Loucy (cell line): ENCODE measurements around the gene NCOA5.

Source experiments
- CTCF ChIP-seq: fragments of 200-600 bp; sonication (generic); conservative IDR thresholded peaks from 2 replicates; pipeline ENCODE4 v1.5.1; 2014; ENCODE audit warnings: mild to moderate bottlenecking, antibody characterized with exemption, low read length
- EZH2phosphoT487 ChIP-seq: fragments of 200-600 bp; IDR thresholded peaks from 2 replicates; pipeline ENCODE4 v1.6.1; 2018; ENCODE audit warnings: antibody characterized with exemption, mild to moderate bottlenecking, moderate library complexity, borderline replicate concordance

DNA sequence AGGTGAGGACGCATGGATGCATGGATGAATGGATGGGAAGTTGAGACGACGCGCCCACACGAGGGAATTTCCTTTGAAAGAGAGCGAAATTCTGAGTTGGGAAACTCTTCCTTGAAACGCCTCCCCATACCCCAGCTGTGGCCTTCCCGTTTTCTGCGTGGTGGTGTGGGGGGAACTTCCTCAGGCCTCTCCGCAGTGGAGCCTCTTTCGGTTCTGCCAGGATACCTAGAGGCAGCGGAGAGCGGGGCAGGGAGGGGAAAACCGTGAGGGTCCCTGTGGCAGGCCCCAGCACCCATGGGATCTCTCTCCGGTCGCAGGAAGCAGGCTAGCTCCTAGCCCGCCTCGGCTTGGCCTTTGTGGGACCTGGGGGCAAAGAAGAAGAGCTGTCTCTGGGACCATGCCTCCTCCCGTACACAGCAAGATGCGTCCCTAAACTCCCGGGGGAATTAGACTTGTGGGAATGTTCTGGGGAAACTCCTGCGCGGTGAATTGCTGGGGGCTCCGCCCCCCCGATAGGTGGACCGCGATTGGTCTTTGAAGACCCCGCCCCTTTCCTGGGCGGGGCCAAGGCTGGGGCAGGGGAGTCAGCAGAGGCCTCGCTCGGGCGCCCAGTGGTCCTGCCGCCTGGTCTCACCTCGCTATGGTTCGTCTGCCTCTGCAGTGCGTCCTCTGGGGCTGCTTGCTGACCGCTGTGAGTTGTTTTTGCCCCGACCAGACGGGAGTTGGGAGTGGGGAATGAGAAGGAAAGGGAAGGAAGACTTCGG, 28.1 kb upstream of the NCOA5 start, which contains the start of gene CD40:
- no peak for TF ChIP-seq CTCF
- no peak for TF ChIP-seq EZH2phosphoT487
